K562 (cell line): ENCODE results near the gene RMP24. TPM values are rescaled to one million over a fixed set of nuclear protein-coding genes. Genes with fewer than 3 reads are reported as not detected.

Experiments used
- ATAC-seq: fragments of 200-7000 bp; cut with Tn5 transposase; 3 replicates; pipeline ENCODE4 v1.9.1; 2020; ENCODE audit warnings: moderate library complexity
- BruUV-seq: library from RNA; stranded (reverse); fragments of 400-500 nt; replicated peaks from 2 replicates; lab custom pipeline; 2021; lab: Mats Ljungman, UMichigan
- CTCF ChIA-PET: fragments of 300-600 bp; formaldehyde crosslinking; extraction: SDS; loops from one replicate; lab custom pipeline; 2021; ENCODE audit warnings: low intra/inter-chr PET ratio; lab: Yijun Ruan, JAX
- POLR2A ChIA-PET: fragments of 300-600, 350-650 bp; sonication (Branson Sonifier 250); formaldehyde crosslinking; extraction: SDS; loops from one replicate; lab custom pipeline; 2021; ENCODE audit warnings: antibody characterized with exemption, inconsistent platforms; lab: Yijun Ruan, JAX
- DNase-seq, 4 experiments: peaks; one replicate each; pipeline versions ENCODE4 v3.0.0 to v3.0.0-alpha.2; 2011 to 2018; ENCODE audit warnings: low spot score in 3 of 4, mixed read lengths in 3 of 4; ENCODE audit errors: extremely low read depth in 1 of 4
- FAIRE-seq: peaks from 2 replicates; lab custom pipeline; 2011; peaks lifted over from hg19 to GRCh38; lab: Jason Lieb, UNC
- H2AFZ ChIP-seq: 2 replicates; pipeline ENCODE4 v1.6.0; 2011; ENCODE audit warnings: low read depth, low read length, control low read depth, inconsistent platforms
- H3K27ac ChIP-seq: fragments of 200-600 bp; 3 replicates; pipeline ENCODE4 v1.8.0; 2011; ENCODE audit warnings: low read depth, mild to moderate bottlenecking, control low read depth, inconsistent platforms, low read length, moderate library complexity, mixed read lengths; ENCODE audit errors: extremely low read depth
- H3K27me3 ChIP-seq, 2 experiments: fragments of 300-600 bp in 1 of 2; 2 replicates in 1 of 2; 3 replicates in 1 of 2; pipeline versions ENCODE4 v1.6.0 to v1.8.0; 2011; ENCODE audit warnings: inconsistent platforms in 2 of 2, low read length in 2 of 2, mild to moderate bottlenecking in 1 of 2, mixed read lengths in 1 of 2, moderate library complexity in 1 of 2; ENCODE audit not compliant: control insufficient read depth in 2 of 2, insufficient read depth in 2 of 2
- H3K36me3 ChIP-seq: fragments of 300-600 bp; 3 replicates; pipeline ENCODE4 v1.8.0; 2011; ENCODE audit warnings: mild to moderate bottlenecking, low read length, inconsistent platforms; ENCODE audit not compliant: control insufficient read depth, insufficient read depth
- H3K4me1 ChIP-seq, 2 experiments: fragments of 200-600 bp in 1 of 2; replicated peaks in 1 of 2; 2 replicates in 1 of 2; 3 replicates in 1 of 2; pipeline versions ENCODE4 v1.5.1 to v1.8.0; 2011; ENCODE audit warnings: inconsistent platforms in 2 of 2, low read length in 2 of 2, mild to moderate bottlenecking in 1 of 2, mixed read lengths in 1 of 2, moderate library complexity in 1 of 2; ENCODE audit not compliant: control insufficient read depth in 2 of 2, insufficient read depth in 2 of 2
- H3K4me2 ChIP-seq: 2 replicates; pipeline ENCODE4 v1.6.1; 2011; ENCODE audit warnings: low read length, control low read depth, inconsistent platforms, mixed read lengths; ENCODE audit not compliant: insufficient read depth
- H3K4me3 ChIP-seq: fragments of 200-600 bp; sonication (generic), shearing (Covaris generic); 2 replicates; pipeline ENCODE4 v1.5.1; 2016; ENCODE audit warnings: control low read depth, inconsistent platforms
- H3K79me2 ChIP-seq: fragments of 200-600 bp; 3 replicates; pipeline ENCODE4 v1.8.0; 2011; ENCODE audit warnings: low read length, inconsistent platforms; ENCODE audit not compliant: control insufficient read depth, insufficient read depth
- H3K9ac ChIP-seq, 2 experiments: 2 replicates each; pipeline versions ENCODE4 v1.6.0 to v1.6.1; 2011; ENCODE audit warnings: low read depth in 2 of 2, low read length in 2 of 2, control low read depth in 1 of 2, inconsistent platforms in 1 of 2, mild to moderate bottlenecking in 1 of 2, mixed read lengths in 1 of 2; ENCODE audit not compliant: insufficient read depth in 1 of 2
- H3K9me1 ChIP-seq: one replicate; pipeline ENCODE4 v1.6.0; 2011; ENCODE audit warnings: inconsistent platforms, mild to moderate bottlenecking, low read length, moderate library complexity; ENCODE audit not compliant: control insufficient read depth, insufficient read depth
- H3K9me3 ChIP-seq: replicated peaks from 2 replicates; pipeline ENCODE4 v1.5.1; 2011; ENCODE audit warnings: low read depth, low read length, inconsistent platforms; ENCODE audit not compliant: control insufficient read depth, insufficient read depth
- H4K20me1 ChIP-seq: replicated peaks from 2 replicates; pipeline ENCODE4 v1.6.1; 2011; ENCODE audit warnings: low read length, inconsistent platforms, mixed read lengths; ENCODE audit not compliant: control insufficient read depth, insufficient read depth
- BACH1 ChIP-seq: fragments of 200-800 bp; sonication (Bioruptor generic); IDR thresholded peaks from 2 replicates; pipeline ENCODE4 v1.6.1; 2016; ENCODE audit warnings: missing genetic modification characterization, missing compliant biosample characterization
- ESRRB ChIP-seq: fragments of 250-450 bp; sonication (Bioruptor Pico); IDR thresholded peaks from 2 replicates; pipeline ENCODE4 v1.5.0; 2020; ENCODE audit warnings: mild to moderate bottlenecking, moderate library complexity, borderline replicate concordance
- FOXK2 ChIP-seq, 2 experiments: fragments of 450-650 bp; IDR thresholded peaks in 1 of 2; conservative IDR thresholded peaks in 1 of 2; 2 replicates each; pipeline ENCODE4 v1.6.1; 2016; ENCODE audit warnings: low read depth in 2 of 2, mild to moderate bottlenecking in 1 of 2
- FOXP1 ChIP-seq: sonication (generic); formaldehyde crosslinking; IDR thresholded peaks from 2 replicates; pipeline ENCODE4 v1.8.0; 2022; ENCODE audit warnings: mild to moderate bottlenecking, missing genetic modification reagents
- JUN ChIP-seq, 2 experiments: sonication (generic) in 1 of 2; formaldehyde crosslinking in 1 of 2; IDR thresholded peaks; 2 replicates each; pipeline versions ENCODE4 v1.6.1 to v1.8.0; 2012 to 2022; ENCODE audit warnings: borderline replicate concordance in 2 of 2, mild to moderate bottlenecking in 2 of 2, improper control_type of control experiment in 1 of 2, low read depth in 1 of 2, low read length in 1 of 2, missing genetic modification reagents in 1 of 2
- MEIS2 ChIP-seq: fragments of 450-650 bp; IDR thresholded peaks from 2 replicates; pipeline ENCODE4 v1.6.1; 2014; ENCODE audit warnings: mild to moderate bottlenecking; ENCODE audit not compliant: partially characterized antibody
- PBX2 ChIP-seq, 2 experiments: IDR thresholded peaks in 1 of 2; conservative IDR thresholded peaks in 1 of 2; 2 replicates each; pipeline ENCODE4 v1.6.1; 2016; ENCODE audit warnings: low read depth in 2 of 2, mild to moderate bottlenecking in 1 of 2, missing compliant biosample characterization in 1 of 2, missing genetic modification characterization in 1 of 2, moderate library complexity in 1 of 2
- SIRT6 ChIP-seq: IDR thresholded peaks from one replicate; pipeline ENCODE4 v1.6.1; 2012; ENCODE audit warnings: low read depth, mild to moderate bottlenecking, control low read depth, inconsistent platforms, low read length, moderate library complexity
- TSC22D4 ChIP-seq: fragments of 450-650 bp; IDR thresholded peaks from 2 replicates; pipeline ENCODE4 v1.6.1; 2016; ENCODE audit warnings: missing genetic modification characterization, missing biosample characterization, control low read depth
- WGBS: fragments of 100-300 bp; shearing (Covaris generic); methylation state at CpG from one replicate; pipeline ENCODE4 v1.1.6; 2016; ENCODE audit warnings: low coverage, mixed read lengths; ENCODE audit not compliant: insufficient coverage; ENCODE audit errors: missing lambda C conversion rate; 5-methylcytosine and 5-hydroxymethylcytosine counted together
- in situ Hi-C: fragments of 300-500 bp; cut with MboI; formaldehyde crosslinking; loops from 4 replicates; pipeline ENCODE4 v1.15.0; 2018; ENCODE audit warnings: inconsistent platforms, mixed read lengths
- intact Hi-C: fragments of 100-400 bp; cut with micrococcal nuclease; formaldehyde crosslinking; loops from 2 replicates; pipeline ENCODE4 v1.14.2; 2022
- microRNA-seq: library from miRNA; unstranded; fragments of <30 nt; microRNA quantifications from one replicate; pipeline ENCODE4, GENCODE V29; 2018; ENCODE audit warnings: borderline microRNAs expressed
- polyA plus RNA-seq, 8 experiments: library from polyadenylated mRNA; depleted of rRNA in 4 of 8; stranded (reverse) in 5 of 8; unstranded in 3 of 8; fragments of >200 nt; fragmentation: Nextera tagmentation in 2 of 8; fragmentation: Illumina TruSeq in 1 of 8; extraction: Ambion mirVana in 2 of 8; extraction: Trizol in 1 of 8; gene quantifications; 2 replicates each; pipeline versions ENCODE4 v1.2.1 to v1.2.3, GENCODE V29; 2011 to 2014; ENCODE audit warnings: inconsistent platforms in 1 of 8, missing spikeins in 1 of 8
- small RNA-seq: library from RNA; depleted of rRNA; stranded (forward); fragments of <200 nt; gene quantifications from one replicate; pipeline ENCODE3, GENCODE V24; 2014
- total RNA-seq, 7 experiments: library from RNA; depleted of rRNA in 6 of 7; stranded (reverse); fragments of >200 nt in 6 of 7; fragmentation: Illumina TruSeq in 2 of 7; extraction: Trizol in 2 of 7; gene quantifications; 2 replicates each; pipeline versions ENCODE4 v1.2.1 to v1.2.3, GENCODE V29; 2011 to 2021; ENCODE audit warnings: low replicate concordance in 1 of 7

RMP24 gene

GRCh38 chr18:36028859-36029258 is 56.4 kb downstream of the RMP24 start:
- no peak for ATAC-seq
- DNase-seq = no peak
- peaks cover 81% of the 10 kb centered on the region for H3K36me3 ChIP-seq
- FAIRE-seq = no peak
- H3K9me1 ChIP-seq = no peaks in the 10 kb centered on the region
- no peak overlapping the region; the same call in 2 of the 3 replicates for H3K27ac ChIP-seq
- TF ChIP-seq FOXK2 (conservative IDR thresholded peaks at IDR 0.05 in 1 of 2, IDR thresholded peaks at IDR 0.05 in 1 of 2; ENCODE audit: low read depth in 2 of 2) (no peak), TSC22D4 (no peak), SIRT6 (no peak), FOXP1 (CRISPR knock-in tag) (no peak), PBX2 (CRISPR knock-in tag; IDR thresholded peaks at IDR 0.05; ENCODE audit: low read depth) (no peak), PBX2 (tag; conservative IDR thresholded peaks at IDR 0.05; ENCODE audit: low read depth) (peak; percentile 47), MEIS2 (peak; percentile 66), ESRRB (no peak), JUN (IDR thresholded peaks at IDR 0.05; ENCODE audit: borderline replicate concordance, low read depth, low read length) (no peak), JUN (CRISPR knock-in tag; IDR thresholded peaks at IDR 0.05; ENCODE audit: borderline replicate concordance) (no peak), BACH1 (tag) (peak; percentile 27; the same call in 1 of the 2 replicates)
- no peak overlapping the region for H3K4me2 ChIP-seq
- H3K9me3 ChIP-seq = no peaks in the 10 kb centered on the region
- no peaks in the 10 kb centered on the region for H3K4me1 ChIP-seq
- no peak overlapping the region for H3K4me3 ChIP-seq
- H4K20me1 ChIP-seq = no peaks in the 10 kb centered on the region
- H3K79me2 ChIP-seq = peaks cover 29% of the 10 kb centered on the region
- POLR2A ChIA-PET = interaction anchor here (0.6 to 1.8 kb wide), 2 partner anchors 11 to 19 kb away, joined by 3 to 4 read pairs; no protein-coding TSS in a partner anchor
- no peak overlapping the region for H3K9ac ChIP-seq
- no TSS peak for BruUV-seq
- intact Hi-C loops = no loop called here
- CTCF ChIA-PET = no interaction called here
- in situ Hi-C loops = no loop called here
- H3K27me3 ChIP-seq = no peaks in the 10 kb centered on the region
- no peak overlapping the region for H2AFZ ChIP-seq
- 70% methylated on average over 2 of the region's 2 CpGs for WGBS

Small RNA genes within 50 kb of the gene (microRNA-seq; reads per million reads assigned to microRNA genes)
- gene MIR3929 = 0.46 reads per million

Small RNA genes within 50 kb of the gene (small RNA-seq; reads per million reads assigned to genes)
- gene MIR3929 = 2.9 reads per million, percentile 87 among the genes with 10 or more reads in this experiment

Other genes with a start within 250 kb of the RMP24 start
- gene RPRD1A, start 94.9 kb downstream of the RMP24 start, total RNA-seq (2014; rRNA removed) = 61.1 and 63.8 TPM in 2 replicates
- gene RPRD1A, start 94.9 kb downstream of the RMP24 start, total RNA-seq (2014; rRNA removed; fragmentation: Illumina TruSeq; extraction: Trizol) = 69.3 and 74.5 TPM in 2 replicates
- 55.9 and 56.2 TPM in 2 replicates for gene RPRD1A, start 94.9 kb downstream of the RMP24 start, total RNA-seq (2015; rRNA removed; fragmentation: Illumina TruSeq; extraction: Trizol)
- gene RPRD1A, start 94.9 kb downstream of the RMP24 start, total RNA-seq (2021) = 65.0 and 66.0 TPM in 2 replicates
- 121 and 127 TPM in 2 replicates for gene RPRD1A, start 94.9 kb downstream of the RMP24 start, polyA plus RNA-seq (2011; rRNA removed)
- 60.8 and 67.7 TPM in 2 replicates for gene RPRD1A, start 94.9 kb downstream of the RMP24 start, polyA plus RNA-seq (2014; fragmentation: Illumina TruSeq; extraction: Trizol)
- 10 to 100 TPM; 30.2 to 36.7 TPM for gene RPRD1A, start 94.9 kb downstream of the RMP24 start, polyA plus RNA-seq (2014; fragmentation: Nextera tagmentation; extraction: Ambion mirVana)
- 130 and 142 TPM in 2 replicates for gene RPRD1A, start 94.9 kb downstream of the RMP24 start, polyA plus RNA-seq (2014; rRNA removed)
- gene SLC39A6, start 156.7 kb downstream of the RMP24 start, total RNA-seq (2014; rRNA removed) = 17.4 and 21.1 TPM in 2 replicates
- 19.9 and 20.9 TPM in 2 replicates for gene SLC39A6, start 156.7 kb downstream of the RMP24 start, total RNA-seq (2014; rRNA removed; fragmentation: Illumina TruSeq; extraction: Trizol)
- gene SLC39A6, start 156.7 kb downstream of the RMP24 start, total RNA-seq (2015; rRNA removed; fragmentation: Illumina TruSeq; extraction: Trizol) = 19.0 and 20.6 TPM in 2 replicates
- 13.2 and 14.0 TPM in 2 replicates for gene SLC39A6, start 156.7 kb downstream of the RMP24 start, total RNA-seq (2021)
- 16.7 and 17.8 TPM in 2 replicates for gene SLC39A6, start 156.7 kb downstream of the RMP24 start, polyA plus RNA-seq (2011; rRNA removed)
- 22.1 and 23.8 TPM in 2 replicates for gene SLC39A6, start 156.7 kb downstream of the RMP24 start, polyA plus RNA-seq (2014; fragmentation: Illumina TruSeq; extraction: Trizol)
- 1 to 10 TPM; 5.6 to 6.6 TPM for gene SLC39A6, start 156.7 kb downstream of the RMP24 start, polyA plus RNA-seq (2014; fragmentation: Nextera tagmentation; extraction: Ambion mirVana)
- gene SLC39A6, start 156.7 kb downstream of the RMP24 start, polyA plus RNA-seq (2014; rRNA removed) = 13.2 and 13.8 TPM in 2 replicates
- 156 and 158 TPM in 2 replicates for gene ELP2, start 157.2 kb downstream of the RMP24 start, total RNA-seq (2014; rRNA removed)
- gene ELP2, start 157.2 kb downstream of the RMP24 start, total RNA-seq (2014; rRNA removed; fragmentation: Illumina TruSeq; extraction: Trizol) = 123 and 139 TPM in 2 replicates
- gene ELP2, start 157.2 kb downstream of the RMP24 start, total RNA-seq (2015; rRNA removed; fragmentation: Illumina TruSeq; extraction: Trizol) = 72.8 and 76.8 TPM in 2 replicates
- gene ELP2, start 157.2 kb downstream of the RMP24 start, total RNA-seq (2021) = 140 and 148 TPM in 2 replicates
- gene ELP2, start 157.2 kb downstream of the RMP24 start, polyA plus RNA-seq (2011; rRNA removed) = 188 and 192 TPM in 2 replicates
- 87.4 and 96.0 TPM in 2 replicates for gene ELP2, start 157.2 kb downstream of the RMP24 start, polyA plus RNA-seq (2014; fragmentation: Illumina TruSeq; extraction: Trizol)
- gene ELP2, start 157.2 kb downstream of the RMP24 start, polyA plus RNA-seq (2014; fragmentation: Nextera tagmentation; extraction: Ambion mirVana) = 100 to 1,000 TPM; 146 to 172 TPM
- gene ELP2, start 157.2 kb downstream of the RMP24 start, polyA plus RNA-seq (2014; rRNA removed) = 84.0 and 94.8 TPM in 2 replicates
- gene MOCOS, start 214.8 kb downstream of the RMP24 start, total RNA-seq (2014; rRNA removed) = 8.4 and 11.8 TPM in 2 replicates
- 11.5 and 11.8 TPM in 2 replicates for gene MOCOS, start 214.8 kb downstream of the RMP24 start, total RNA-seq (2014; rRNA removed; fragmentation: Illumina TruSeq; extraction: Trizol)
- gene MOCOS, start 214.8 kb downstream of the RMP24 start, total RNA-seq (2015; rRNA removed; fragmentation: Illumina TruSeq; extraction: Trizol) = 7.7 TPM in 2 replicates
- 12.4 TPM in 2 replicates for gene MOCOS, start 214.8 kb downstream of the RMP24 start, total RNA-seq (2021)
- 8.1 and 8.6 TPM in 2 replicates for gene MOCOS, start 214.8 kb downstream of the RMP24 start, polyA plus RNA-seq (2011; rRNA removed)
- 8.4 and 9.2 TPM in 2 replicates for gene MOCOS, start 214.8 kb downstream of the RMP24 start, polyA plus RNA-seq (2014; fragmentation: Illumina TruSeq; extraction: Trizol)
- gene MOCOS, start 214.8 kb downstream of the RMP24 start, polyA plus RNA-seq (2014; fragmentation: Nextera tagmentation; extraction: Ambion mirVana) = 1 to 10 TPM; 4.5 to 4.6 TPM
- gene MOCOS, start 214.8 kb downstream of the RMP24 start, polyA plus RNA-seq (2014; rRNA removed) = 9.1 and 12.1 TPM in 2 replicates